AG08396 (cell line): Measurements from ENCODE around the gene WDR70.
A peak's percentile ranks its signal among the peaks of the same experiment; 100 is the strongest.
"Not testable (repeated sequence)": the region's sequence is repeated elsewhere in the genome, so short reads cannot be mapped to it uniquely, and the experiment has no call there.

Source experiments
- DNase-seq: peaks from one replicate; pipeline ENCODE4 v3.0.0; 2012; ENCODE audit warnings: low spot score, mixed read lengths

The WDR70 gene

GRCh38 chr5:37454402-37455055 lies 75.4 kb downstream of the WDR70 start:
- not testable (repeated sequence) for DNase-seq

DNA sequence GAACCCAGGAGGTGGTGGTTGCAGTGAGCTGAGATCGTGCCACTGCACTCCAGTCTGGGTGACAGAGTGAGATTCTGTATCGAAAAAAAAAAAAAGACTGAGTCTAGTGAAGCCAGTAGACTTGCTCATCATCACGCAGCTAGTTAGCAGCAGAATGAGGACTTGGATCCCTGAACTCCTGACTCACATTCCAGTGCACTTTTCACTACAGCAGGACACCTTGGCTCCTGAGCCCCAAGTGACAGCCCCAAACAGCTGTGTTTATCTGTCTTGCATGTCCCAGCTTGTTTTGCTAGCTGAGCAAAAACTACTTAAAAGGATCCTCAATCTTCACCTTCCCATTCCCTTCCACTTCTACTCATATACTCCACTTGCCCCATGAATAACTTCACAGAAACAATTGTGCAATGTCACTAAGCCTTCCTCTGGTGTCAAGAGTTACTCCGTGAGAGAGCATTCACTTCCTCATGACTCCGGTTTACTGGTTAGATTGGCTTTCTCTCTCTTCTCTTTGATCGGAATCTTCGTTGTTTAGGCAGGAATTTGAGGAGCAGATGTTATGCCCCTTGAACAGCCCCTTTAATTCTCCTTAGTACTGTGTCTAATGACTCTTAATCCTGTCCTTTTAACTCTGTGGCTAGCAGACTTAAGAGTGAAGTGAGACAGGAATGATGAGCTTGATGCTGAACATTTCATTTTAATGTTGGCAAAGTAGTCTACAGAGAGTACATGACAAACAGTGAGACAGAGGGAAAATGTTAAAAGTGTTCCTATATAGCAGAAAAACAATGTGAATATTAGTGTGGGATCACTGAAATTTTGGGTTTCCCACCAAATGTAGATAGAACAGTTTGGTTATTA lies 84.3 kb downstream of the WDR70 start:
- not testable (repeated sequence) for DNase-seq

GRCh38 chr5:37464581-37464980 lies 85.5 kb downstream of the WDR70 start:
- DNase-seq: not testable (repeated sequence)

- DNase-seq: not testable (repeated sequence)
These were observed 90.3 kb downstream of the WDR70 start for GRCh38 chr5:37469383-37469782.

GRCh38 chr5:37471666-37472197 lies 92.6 kb downstream of the WDR70 start:
- DNase-seq: no peak

DNA sequence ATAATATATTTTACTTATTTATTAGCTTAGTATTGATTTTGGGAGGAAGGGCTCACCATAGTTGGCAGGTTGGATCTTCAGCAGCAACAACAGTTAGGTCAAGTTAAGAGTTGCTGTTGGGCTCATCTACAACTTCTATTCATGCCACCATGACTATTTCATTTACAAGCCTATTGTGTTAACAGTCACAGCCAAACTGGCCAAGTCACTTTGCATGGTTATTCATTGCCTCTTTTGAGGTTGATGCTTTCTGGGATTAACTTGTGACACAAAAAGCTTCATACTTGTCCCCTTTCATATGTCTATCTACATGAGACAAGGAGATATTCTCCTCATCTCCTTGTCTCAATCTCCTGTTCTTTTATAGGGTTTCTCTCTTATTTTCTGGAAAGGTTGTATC lies 98.3 kb downstream of the WDR70 start:
- no peak for DNase-seq

- DNase-seq: no peak
These were observed 99.2 kb downstream of the WDR70 start for GRCh38 chr5:37478121-37478894.

GRCh38 chr5:37481395-37481794 lies 102.3 kb downstream of the WDR70 start:
- not testable (repeated sequence) for DNase-seq

- DNase-seq: no peak
These were observed 111.1 kb downstream of the WDR70 start for GRCh38 chr5:37490120-37490810.

DNA sequence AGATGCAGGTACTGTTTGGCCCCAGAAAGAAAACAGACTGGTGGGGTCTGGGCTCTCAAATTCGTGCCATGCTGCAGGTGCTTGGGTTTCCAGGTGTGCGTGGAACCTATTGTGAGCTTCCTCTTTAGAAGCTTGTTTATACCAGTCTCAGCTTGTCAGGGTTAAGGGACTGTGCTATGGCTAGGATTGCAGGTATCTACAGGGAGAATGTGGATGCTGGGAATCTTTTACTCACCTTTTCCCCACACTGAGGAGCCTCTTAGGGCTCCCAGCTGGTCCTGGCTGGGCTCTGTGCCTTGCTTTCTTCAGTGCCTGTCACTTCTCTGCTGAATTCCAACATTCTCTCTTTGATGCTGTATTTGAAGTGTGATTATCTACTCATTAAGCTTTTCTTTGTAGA lies 111.8 kb downstream of the WDR70 start:
- no peak for DNase-seq

- no peak for DNase-seq
These were observed 113.8 kb downstream of the WDR70 start for GRCh38 chr5:37492778-37493555.

GRCh38 chr5:37494756-37495155 lies 115.6 kb downstream of the WDR70 start:
- no peak for DNase-seq

DNA sequence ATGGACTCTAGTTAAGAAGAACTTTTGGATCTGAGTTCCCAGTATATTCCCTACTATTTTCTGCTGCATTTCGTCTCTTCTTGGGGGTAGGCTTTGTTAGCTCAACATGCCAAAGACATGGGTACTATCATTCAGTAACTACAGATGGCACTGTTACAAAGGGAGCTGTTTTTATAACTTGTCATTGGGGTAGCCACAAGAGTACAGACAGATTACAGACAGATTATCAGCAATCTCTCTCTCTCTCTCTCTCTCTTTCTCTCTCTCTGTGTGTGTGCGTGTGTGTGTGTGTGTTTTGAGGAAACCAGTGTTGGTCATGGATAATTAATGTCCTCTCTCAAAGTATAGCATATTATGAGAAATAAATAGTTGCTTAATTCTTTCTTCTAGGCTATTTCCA lies 116.1 kb downstream of the WDR70 start:
- no peak for DNase-seq

GRCh38 chr5:37495668-37496347 lies 116.7 kb downstream of the WDR70 start:
- DNase-seq: peak; percentile 39

GRCh38 chr5:37496902-37497445 lies 117.9 kb downstream of the WDR70 start:
- DNase-seq: no peak

- no peak for DNase-seq
These were observed 122.0 kb downstream of the WDR70 start for GRCh38 chr5:37501152-37501551.

GRCh38 chr5:37506241-37506640 lies 127.1 kb downstream of the WDR70 start:
- DNase-seq: no peak

DNA sequence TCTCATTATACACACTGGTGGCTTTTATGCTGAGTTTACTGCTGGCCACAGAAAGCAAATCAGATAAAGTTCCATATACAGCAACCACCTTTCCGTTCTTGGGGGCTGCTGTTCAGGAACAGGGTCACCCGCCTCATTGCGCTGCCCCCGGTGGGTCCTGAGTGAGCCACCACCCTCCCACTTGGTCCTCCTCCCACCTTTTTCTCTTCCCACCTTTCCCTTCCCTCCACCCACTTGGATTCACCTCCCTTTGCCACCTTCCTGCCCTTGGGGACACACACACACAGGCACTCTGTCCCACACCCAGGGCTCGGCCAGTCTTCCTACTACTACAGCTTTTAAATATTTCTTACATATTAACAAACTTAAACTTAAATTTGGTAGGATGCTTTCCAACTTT lies 127.6 kb downstream of the WDR70 start:
- no peak for DNase-seq

DNA sequence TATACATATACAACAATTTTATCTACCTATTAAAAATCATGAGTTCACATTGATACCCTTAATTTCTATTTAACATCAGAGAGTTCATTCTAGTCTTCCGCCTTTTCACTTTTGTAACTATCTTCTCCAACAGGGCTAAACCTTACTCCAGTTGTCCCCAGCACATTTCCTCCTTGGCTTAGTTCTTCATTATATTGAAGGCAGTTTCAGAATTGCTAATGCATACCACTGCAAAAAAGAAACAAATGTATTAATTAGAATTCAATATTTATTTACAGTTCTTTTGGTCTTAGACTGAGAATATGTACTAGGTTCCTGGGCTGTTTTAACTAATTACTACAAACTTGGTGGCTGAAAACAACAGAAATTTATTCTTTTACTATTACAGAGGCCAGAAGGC lies 132.5 kb downstream of the WDR70 start:
- no peak for DNase-seq

DNA sequence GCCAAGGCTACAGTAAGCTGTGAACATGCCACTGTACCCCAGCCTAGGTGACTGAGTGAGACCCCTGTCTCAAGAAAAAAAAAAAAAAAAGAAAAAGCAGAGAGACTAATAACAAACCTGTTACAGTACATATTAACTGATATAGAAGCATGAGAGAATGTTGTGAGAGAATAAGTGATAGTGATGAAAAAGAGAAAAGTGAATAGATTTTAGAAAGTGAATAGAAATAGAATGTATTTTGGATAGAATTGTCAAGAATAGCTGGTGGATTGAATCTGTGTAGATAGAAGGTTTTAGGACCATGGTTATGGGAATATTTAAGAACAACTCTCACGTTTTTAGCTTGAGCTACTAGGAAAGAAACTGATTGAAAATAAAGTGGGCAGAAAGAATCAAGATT lies 135.8 kb downstream of the WDR70 start:
- no peak for DNase-seq
